ENCODE data around the gene CRYBG2.

DNA sequence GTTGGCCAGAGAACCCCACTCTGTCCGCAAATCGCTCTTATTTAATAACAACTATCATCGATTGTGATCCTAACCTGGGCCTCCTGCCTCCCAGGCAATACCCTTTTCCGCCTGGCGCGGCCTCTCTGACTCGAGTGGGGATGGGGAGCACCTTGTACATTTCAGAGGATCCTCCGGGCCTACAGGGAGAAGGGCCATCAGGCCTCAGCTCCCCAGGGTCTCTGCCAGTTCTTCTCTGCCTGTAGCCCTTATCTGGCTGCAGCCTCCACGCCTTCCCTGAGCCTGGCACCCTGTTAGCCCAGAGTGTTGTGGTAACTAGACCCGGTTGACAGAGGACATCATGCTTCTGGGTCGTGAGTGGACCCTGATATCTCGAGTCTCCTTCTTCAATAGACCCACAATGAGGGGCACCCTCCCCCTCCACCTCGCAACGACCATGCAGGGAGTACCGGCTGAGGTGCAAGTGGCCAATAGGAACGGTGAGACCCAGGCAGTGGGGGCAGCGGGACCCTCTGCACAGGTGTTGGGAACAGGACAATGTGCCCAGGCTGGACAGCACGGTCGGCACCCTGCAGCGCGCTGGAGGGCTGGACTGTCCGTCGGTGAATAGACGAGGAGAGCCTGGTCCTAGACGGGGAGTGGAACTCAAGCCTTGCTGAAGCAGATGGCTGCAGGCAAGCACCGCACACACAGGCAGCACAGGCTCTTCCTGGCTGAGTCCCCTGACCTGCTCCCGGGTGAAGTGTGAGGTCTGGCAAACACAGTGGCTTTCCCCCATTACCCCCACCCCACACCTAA is 7.1 kb upstream of the CRYBG2 start:
- no peak for TF ChIP-seq CREB1 (IDR thresholded peaks at IDR 0.05)
- TF ChIP-seq CREB1 (CRISPR knock-in tag; IDR thresholded peaks at IDR 0.05): no peak
- no peak for TF ChIP-seq ZNF282 (IDR thresholded peaks at IDR 0.05; ENCODE audit: partially characterized antibody)
- no peak for TF ChIP-seq HDAC2 (CRISPR knock-in tag; IDR thresholded peaks at IDR 0.05)
- no peak for TF ChIP-seq RBFOX2 (IDR thresholded peaks at IDR 0.05; ENCODE audit: low read depth, low read length)
- TF ChIP-seq, protein P1, sequence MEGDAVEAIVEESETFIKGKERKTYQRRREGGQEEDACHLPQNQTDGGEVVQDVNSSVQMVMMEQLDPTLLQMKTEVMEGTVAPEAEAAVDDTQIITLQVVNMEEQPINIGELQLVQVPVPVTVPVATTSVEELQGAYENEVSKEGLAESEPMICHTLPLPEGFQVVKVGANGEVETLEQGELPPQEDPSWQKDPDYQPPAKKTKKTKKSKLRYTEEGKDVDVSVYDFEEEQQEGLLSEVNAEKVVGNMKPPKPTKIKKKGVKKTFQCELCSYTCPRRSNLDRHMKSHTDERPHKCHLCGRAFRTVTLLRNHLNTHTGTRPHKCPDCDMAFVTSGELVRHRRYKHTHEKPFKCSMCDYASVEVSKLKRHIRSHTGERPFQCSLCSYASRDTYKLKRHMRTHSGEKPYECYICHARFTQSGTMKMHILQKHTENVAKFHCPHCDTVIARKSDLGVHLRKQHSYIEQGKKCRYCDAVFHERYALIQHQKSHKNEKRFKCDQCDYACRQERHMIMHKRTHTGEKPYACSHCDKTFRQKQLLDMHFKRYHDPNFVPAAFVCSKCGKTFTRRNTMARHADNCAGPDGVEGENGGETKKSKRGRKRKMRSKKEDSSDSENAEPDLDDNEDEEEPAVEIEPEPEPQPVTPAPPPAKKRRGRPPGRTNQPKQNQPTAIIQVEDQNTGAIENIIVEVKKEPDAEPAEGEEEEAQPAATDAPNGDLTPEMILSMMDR (CRISPR knock-in tag; IDR thresholded peaks at IDR 0.05): no peak
- TF ChIP-seq MTA3 (CRISPR knock-in tag; IDR thresholded peaks at IDR 0.05): no peak
- TF ChIP-seq TAF1 (CRISPR knock-in tag; IDR thresholded peaks at IDR 0.05): no peak
- no peak for TF ChIP-seq PHF20 (CRISPR knock-in tag; IDR thresholded peaks at IDR 0.05)
- no peak for TF ChIP-seq CCAR2 (optimal IDR thresholded peaks at IDR 0.05; ENCODE audit: low read depth, low read length)
- TF ChIP-seq POLR2AphosphoS5 (IDR thresholded peaks at IDR 0.05; ENCODE audit: low read depth, low read length): no peak
- TF ChIP-seq ATF7 (IDR thresholded peaks at IDR 0.05): no peak
- TF ChIP-seq ATF7 (CRISPR knock-in tag; IDR thresholded peaks at IDR 0.05): no peak
- TF ChIP-seq, protein P2, sequence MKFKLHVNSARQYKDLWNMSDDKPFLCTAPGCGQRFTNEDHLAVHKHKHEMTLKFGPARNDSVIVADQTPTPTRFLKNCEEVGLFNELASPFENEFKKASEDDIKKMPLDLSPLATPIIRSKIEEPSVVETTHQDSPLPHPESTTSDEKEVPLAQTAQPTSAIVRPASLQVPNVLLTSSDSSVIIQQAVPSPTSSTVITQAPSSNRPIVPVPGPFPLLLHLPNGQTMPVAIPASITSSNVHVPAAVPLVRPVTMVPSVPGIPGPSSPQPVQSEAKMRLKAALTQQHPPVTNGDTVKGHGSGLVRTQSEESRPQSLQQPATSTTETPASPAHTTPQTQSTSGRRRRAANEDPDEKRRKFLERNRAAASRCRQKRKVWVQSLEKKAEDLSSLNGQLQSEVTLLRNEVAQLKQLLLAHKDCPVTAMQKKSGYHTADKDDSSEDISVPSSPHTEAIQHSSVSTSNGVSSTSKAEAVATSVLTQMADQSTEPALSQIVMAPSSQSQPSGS (CRISPR knock-in tag; IDR thresholded peaks at IDR 0.05): no peak
- TF ChIP-seq, protein P3, sequence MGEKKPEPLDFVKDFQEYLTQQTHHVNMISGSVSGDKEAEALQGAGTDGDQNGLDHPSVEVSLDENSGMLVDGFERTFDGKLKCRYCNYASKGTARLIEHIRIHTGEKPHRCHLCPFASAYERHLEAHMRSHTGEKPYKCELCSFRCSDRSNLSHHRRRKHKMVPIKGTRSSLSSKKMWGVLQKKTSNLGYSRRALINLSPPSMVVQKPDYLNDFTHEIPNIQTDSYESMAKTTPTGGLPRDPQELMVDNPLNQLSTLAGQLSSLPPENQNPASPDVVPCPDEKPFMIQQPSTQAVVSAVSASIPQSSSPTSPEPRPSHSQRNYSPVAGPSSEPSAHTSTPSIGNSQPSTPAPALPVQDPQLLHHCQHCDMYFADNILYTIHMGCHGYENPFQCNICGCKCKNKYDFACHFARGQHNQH (CRISPR knock-in tag; IDR thresholded peaks at IDR 0.05): no peak
- no peak for TF ChIP-seq MXI1 (IDR thresholded peaks at IDR 0.05; ENCODE audit: borderline replicate concordance, low read depth, low read length)
